Measurements from ENCODE around the gene UBR4. TPM values are rescaled to one million over a fixed set of nuclear protein-coding genes. Genes with fewer than 3 reads are reported as not detected.

UBR4 gene
- polyA plus RNA-seq, 1 of the 3 experiments (the other 2 are of a cell fraction), result 68.7 TPM

DNA sequence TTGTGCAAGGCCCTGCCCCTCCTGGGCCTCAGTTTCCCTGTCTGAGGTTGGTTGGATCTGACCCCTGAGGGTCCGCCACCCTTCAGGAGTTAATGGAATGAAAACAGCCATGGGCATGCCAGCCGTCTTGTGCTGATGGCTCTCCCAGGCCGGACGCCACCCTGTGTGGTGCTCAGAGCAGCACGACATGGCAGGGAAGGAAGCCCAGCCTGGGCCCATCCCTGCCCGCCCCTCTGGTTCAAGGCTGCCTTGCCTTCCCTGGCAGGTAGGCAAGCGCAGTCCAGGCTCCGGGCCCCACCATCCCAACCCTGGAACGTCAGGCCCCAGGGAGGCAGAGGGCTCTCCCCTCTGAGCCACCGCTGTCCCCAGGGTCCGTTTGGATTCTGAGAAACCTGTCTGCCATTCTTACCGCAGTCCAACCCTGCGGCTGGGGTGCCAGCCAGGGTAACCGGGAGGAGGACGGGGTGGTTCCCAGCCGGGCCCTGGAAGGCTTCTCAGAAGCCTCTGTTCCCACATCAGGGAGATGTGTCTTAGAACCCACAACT is 145.1 kb downstream of the UBR4 start:
- Histone ChIP-seq H3K4me1 (ENCODE audit: control insufficient read depth in 1 of 2, insufficient read depth in 2 of 2, low read depth in 1 of 2, low read length in 1 of 2) (peaks cover 0 to 35% of the 10 kb centered on the region in 2 experiments; a peak in 1 of 4 replicates), H3F3A (replicated peaks; ENCODE audit: insufficient read depth) (no peaks in the 10 kb centered on the region), H3K9me3 (no peaks in the 10 kb centered on the region), H3K27ac (ENCODE audit: low read depth in 2 of 2, low read length in 1 of 2) (no peak overlapping the region), H3K9me2 (no peaks in the 10 kb centered on the region), H4K20me1 (ENCODE audit: insufficient read depth) (no peaks in the 10 kb centered on the region), H2AFZ (ENCODE audit: low read depth) (no peak overlapping the region), H3K4me2 (no peak overlapping the region), H3K79me2 (ENCODE audit: insufficient read depth) (no peaks in the 10 kb centered on the region), H3K27me3 (ENCODE audit: insufficient read depth) (no peaks in the 10 kb centered on the region), H3K9ac (no peak overlapping the region), H3K36me3 (replicated peaks in 1 of 2; ENCODE audit: control insufficient read depth in 1 of 2, insufficient read depth in 2 of 2, low read length in 1 of 2) (no peaks in the 10 kb centered on the region), H3K4me3 (ENCODE audit: low read depth in 2 of 2, low read length in 1 of 2) (no peak overlapping the region)
- no peak for DNase-seq
- CTCF ChIA-PET, result no interaction called here
- WGBS (ENCODE audit: low lambda C conversion rate), result 94% methylated on average over 7 of the region's 16 CpGs
- POLR2A ChIA-PET, result no interaction called here
- TF ChIP-seq SIN3A (IDR thresholded peaks at IDR 0.05; ENCODE audit: borderline replicate concordance, low read depth, low read length), result no peak
- TF ChIP-seq CHD2 (IDR thresholded peaks at IDR 0.05; ENCODE audit: low read length, partially characterized antibody), result no peak
- TF ChIP-seq, protein P1, sequence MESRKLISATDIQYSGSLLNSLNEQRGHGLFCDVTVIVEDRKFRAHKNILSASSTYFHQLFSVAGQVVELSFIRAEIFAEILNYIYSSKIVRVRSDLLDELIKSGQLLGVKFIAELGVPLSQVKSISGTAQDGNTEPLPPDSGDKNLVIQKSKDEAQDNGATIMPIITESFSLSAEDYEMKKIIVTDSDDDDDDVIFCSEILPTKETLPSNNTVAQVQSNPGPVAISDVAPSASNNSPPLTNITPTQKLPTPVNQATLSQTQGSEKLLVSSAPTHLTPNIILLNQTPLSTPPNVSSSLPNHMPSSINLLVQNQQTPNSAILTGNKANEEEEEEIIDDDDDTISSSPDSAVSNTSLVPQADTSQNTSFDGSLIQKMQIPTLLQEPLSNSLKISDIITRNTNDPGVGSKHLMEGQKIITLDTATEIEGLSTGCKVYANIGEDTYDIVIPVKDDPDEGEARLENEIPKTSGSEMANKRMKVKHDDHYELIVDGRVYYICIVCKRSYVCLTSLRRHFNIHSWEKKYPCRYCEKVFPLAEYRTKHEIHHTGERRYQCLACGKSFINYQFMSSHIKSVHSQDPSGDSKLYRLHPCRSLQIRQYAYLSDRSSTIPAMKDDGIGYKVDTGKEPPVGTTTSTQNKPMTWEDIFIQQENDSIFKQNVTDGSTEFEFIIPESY (IDR thresholded peaks at IDR 0.05; ENCODE audit: borderline replicate concordance, low read depth), result no peak
- TF ChIP-seq EP300 (IDR thresholded peaks at IDR 0.05; ENCODE audit: borderline replicate concordance in 1 of 2, low read depth in 1 of 2, low read length in 1 of 2), result no peak
- no peak for TF ChIP-seq MEF2A (IDR thresholded peaks at IDR 0.05; ENCODE audit: borderline replicate concordance, low read depth)

DNA sequence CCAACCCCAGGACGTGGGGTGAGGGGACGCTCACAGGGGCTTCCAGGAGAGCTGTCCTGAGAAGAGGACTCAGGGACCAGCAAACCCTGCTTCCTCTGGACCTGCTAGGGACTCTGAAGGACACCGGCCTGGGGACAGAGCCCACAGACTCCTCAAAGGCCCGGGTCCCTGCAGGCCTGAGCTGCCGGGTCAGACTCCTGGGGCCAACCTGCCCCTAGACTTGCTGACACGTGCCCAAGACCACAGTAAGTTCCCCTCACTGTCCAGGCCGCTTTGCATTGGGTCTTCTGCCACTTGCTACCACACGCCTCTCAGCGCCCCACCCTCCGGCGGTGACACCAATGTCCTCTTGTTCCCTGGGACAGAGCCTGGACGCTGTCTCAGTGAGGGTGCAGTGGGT is 146.9 kb downstream of the UBR4 start:
- no peak overlapping the region for H3K27ac ChIP-seq (ENCODE audit: low read depth in 2 of 2, low read length in 1 of 2)
- CTCF ChIA-PET, result interaction anchor here (1.4 to 2.0 kb wide), 3 partner anchors 93 to 156 kb away, joined by 3 to 8 read pairs (median 3); no protein-coding TSS in a partner anchor
- POLR2A ChIA-PET, result no interaction called here
- WGBS (ENCODE audit: low lambda C conversion rate), result 77% methylated on average over 7 of the region's 12 CpGs
- no peak for TF ChIP-seq GABPA (IDR thresholded peaks at IDR 0.05; ENCODE audit: low read depth)
- TF ChIP-seq, protein P2, sequence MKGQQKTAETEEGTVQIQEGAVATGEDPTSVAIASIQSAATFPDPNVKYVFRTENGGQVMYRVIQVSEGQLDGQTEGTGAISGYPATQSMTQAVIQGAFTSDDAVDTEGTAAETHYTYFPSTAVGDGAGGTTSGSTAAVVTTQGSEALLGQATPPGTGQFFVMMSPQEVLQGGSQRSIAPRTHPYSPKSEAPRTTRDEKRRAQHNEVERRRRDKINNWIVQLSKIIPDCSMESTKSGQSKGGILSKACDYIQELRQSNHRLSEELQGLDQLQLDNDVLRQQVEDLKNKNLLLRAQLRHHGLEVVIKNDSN (IDR thresholded peaks at IDR 0.05; ENCODE audit: borderline replicate concordance, low read depth), result no peak
- TF ChIP-seq FOSL2 (IDR thresholded peaks at IDR 0.05; ENCODE audit: borderline replicate concordance, low read depth), result no peak
- TF ChIP-seq RAD21 (IDR thresholded peaks at IDR 0.05; ENCODE audit: low read length), result no peak
- TF ChIP-seq POLR2AphosphoS5 (IDR thresholded peaks at IDR 0.05; ENCODE audit: low read depth, low read length), result no peak
- TF ChIP-seq, protein P3, sequence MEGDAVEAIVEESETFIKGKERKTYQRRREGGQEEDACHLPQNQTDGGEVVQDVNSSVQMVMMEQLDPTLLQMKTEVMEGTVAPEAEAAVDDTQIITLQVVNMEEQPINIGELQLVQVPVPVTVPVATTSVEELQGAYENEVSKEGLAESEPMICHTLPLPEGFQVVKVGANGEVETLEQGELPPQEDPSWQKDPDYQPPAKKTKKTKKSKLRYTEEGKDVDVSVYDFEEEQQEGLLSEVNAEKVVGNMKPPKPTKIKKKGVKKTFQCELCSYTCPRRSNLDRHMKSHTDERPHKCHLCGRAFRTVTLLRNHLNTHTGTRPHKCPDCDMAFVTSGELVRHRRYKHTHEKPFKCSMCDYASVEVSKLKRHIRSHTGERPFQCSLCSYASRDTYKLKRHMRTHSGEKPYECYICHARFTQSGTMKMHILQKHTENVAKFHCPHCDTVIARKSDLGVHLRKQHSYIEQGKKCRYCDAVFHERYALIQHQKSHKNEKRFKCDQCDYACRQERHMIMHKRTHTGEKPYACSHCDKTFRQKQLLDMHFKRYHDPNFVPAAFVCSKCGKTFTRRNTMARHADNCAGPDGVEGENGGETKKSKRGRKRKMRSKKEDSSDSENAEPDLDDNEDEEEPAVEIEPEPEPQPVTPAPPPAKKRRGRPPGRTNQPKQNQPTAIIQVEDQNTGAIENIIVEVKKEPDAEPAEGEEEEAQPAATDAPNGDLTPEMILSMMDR (IDR thresholded peaks at IDR 0.05), result no peak
- no peak for TF ChIP-seq ELF1 (IDR thresholded peaks at IDR 0.05)
- TF ChIP-seq, protein P4, sequence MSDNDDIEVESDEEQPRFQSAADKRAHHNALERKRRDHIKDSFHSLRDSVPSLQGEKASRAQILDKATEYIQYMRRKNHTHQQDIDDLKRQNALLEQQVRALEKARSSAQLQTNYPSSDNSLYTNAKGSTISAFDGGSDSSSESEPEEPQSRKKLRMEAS (IDR thresholded peaks at IDR 0.05; ENCODE audit: low read depth), result no peak
- no peak for TF ChIP-seq FOXJ3 (CRISPR knock-in tag; IDR thresholded peaks at IDR 0.05)
- no peak for TF ChIP-seq TCF12 (IDR thresholded peaks at IDR 0.05)
- no peak for TF ChIP-seq JUND (IDR thresholded peaks at IDR 0.05)
- TF ChIP-seq RCOR1 (IDR thresholded peaks at IDR 0.05; ENCODE audit: low read length), result no peak
- TF ChIP-seq, protein P1 (IDR thresholded peaks at IDR 0.05; ENCODE audit: borderline replicate concordance, low read depth), result no peak
- TF ChIP-seq YY1 (IDR thresholded peaks at IDR 0.05; ENCODE audit: low read depth), result no peak
- TF ChIP-seq, protein P5, sequence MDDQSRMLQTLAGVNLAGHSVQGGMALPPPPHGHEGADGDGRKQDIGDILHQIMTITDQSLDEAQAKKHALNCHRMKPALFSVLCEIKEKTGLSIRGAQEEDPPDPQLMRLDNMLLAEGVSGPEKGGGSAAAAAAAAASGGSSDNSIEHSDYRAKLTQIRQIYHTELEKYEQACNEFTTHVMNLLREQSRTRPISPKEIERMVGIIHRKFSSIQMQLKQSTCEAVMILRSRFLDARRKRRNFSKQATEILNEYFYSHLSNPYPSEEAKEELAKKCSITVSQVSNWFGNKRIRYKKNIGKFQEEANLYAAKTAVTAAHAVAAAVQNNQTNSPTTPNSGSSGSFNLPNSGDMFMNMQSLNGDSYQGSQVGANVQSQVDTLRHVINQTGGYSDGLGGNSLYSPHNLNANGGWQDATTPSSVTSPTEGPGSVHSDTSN (IDR thresholded peaks at IDR 0.05), result no peak
- DNase-seq, result no peak
- no peaks in the 10 kb centered on the region for H4K20me1 ChIP-seq (ENCODE audit: insufficient read depth)
- no peak overlapping the region for H3K9ac ChIP-seq
- no peaks in the 10 kb centered on the region for H3K79me2 ChIP-seq (ENCODE audit: insufficient read depth)
- H3F3A ChIP-seq (replicated peaks; ENCODE audit: insufficient read depth), result no peaks in the 10 kb centered on the region
- peaks cover 0 to 17% of the 10 kb centered on the region in 2 experiments; a peak in 1 of 4 replicates for H3K4me1 ChIP-seq (ENCODE audit: control insufficient read depth in 1 of 2, insufficient read depth in 2 of 2, low read depth in 1 of 2, low read length in 1 of 2)
- H3K9me2 ChIP-seq, result no peaks in the 10 kb centered on the region
- no peak overlapping the region for H2AFZ ChIP-seq (ENCODE audit: low read depth)
- no peaks in the 10 kb centered on the region for H3K27me3 ChIP-seq (ENCODE audit: insufficient read depth)
- H3K9me3 ChIP-seq, result no peaks in the 10 kb centered on the region
- no peaks in the 10 kb centered on the region for H3K36me3 ChIP-seq (replicated peaks in 1 of 2; ENCODE audit: control insufficient read depth in 1 of 2, insufficient read depth in 2 of 2, low read length in 1 of 2)
- H3K4me3 ChIP-seq (ENCODE audit: low read depth in 2 of 2, low read length in 1 of 2), result no peak overlapping the region
- no peak overlapping the region for H3K4me2 ChIP-seq
